ENCODE results near the gene CSTPP1.

DNA sequence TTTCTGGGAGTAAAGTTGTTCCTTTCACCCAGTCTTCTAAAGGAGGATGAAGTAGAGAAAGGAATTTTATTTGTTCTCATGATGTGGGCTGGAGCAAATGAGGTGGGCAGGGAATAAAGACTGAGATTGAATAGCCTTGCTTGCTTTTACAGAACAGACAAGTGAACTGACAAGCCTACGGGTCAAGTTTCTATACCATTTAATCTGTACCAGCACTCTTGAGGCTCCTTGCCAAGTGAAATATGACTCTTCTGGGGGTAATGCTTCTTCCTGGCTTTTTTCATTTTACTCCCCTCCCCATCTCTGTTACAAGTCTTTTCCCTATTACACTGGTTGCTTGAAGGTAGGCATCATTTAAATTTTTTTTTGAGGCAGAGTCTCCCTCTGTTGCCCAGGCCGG, 54.8 kb downstream of the CSTPP1 start:
- TF ChIP-seq, protein P1, sequence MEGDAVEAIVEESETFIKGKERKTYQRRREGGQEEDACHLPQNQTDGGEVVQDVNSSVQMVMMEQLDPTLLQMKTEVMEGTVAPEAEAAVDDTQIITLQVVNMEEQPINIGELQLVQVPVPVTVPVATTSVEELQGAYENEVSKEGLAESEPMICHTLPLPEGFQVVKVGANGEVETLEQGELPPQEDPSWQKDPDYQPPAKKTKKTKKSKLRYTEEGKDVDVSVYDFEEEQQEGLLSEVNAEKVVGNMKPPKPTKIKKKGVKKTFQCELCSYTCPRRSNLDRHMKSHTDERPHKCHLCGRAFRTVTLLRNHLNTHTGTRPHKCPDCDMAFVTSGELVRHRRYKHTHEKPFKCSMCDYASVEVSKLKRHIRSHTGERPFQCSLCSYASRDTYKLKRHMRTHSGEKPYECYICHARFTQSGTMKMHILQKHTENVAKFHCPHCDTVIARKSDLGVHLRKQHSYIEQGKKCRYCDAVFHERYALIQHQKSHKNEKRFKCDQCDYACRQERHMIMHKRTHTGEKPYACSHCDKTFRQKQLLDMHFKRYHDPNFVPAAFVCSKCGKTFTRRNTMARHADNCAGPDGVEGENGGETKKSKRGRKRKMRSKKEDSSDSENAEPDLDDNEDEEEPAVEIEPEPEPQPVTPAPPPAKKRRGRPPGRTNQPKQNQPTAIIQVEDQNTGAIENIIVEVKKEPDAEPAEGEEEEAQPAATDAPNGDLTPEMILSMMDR (IDR thresholded peaks at IDR 0.05; ENCODE audit: insufficient read depth, low read length) = no peak
- TF ChIP-seq POLR2AphosphoS5 (IDR thresholded peaks at IDR 0.05; ENCODE audit: low read depth) (no peak), GABPA (IDR thresholded peaks at IDR 0.05; ENCODE audit: low read depth) (no peak)
- TF ChIP-seq, protein P2, sequence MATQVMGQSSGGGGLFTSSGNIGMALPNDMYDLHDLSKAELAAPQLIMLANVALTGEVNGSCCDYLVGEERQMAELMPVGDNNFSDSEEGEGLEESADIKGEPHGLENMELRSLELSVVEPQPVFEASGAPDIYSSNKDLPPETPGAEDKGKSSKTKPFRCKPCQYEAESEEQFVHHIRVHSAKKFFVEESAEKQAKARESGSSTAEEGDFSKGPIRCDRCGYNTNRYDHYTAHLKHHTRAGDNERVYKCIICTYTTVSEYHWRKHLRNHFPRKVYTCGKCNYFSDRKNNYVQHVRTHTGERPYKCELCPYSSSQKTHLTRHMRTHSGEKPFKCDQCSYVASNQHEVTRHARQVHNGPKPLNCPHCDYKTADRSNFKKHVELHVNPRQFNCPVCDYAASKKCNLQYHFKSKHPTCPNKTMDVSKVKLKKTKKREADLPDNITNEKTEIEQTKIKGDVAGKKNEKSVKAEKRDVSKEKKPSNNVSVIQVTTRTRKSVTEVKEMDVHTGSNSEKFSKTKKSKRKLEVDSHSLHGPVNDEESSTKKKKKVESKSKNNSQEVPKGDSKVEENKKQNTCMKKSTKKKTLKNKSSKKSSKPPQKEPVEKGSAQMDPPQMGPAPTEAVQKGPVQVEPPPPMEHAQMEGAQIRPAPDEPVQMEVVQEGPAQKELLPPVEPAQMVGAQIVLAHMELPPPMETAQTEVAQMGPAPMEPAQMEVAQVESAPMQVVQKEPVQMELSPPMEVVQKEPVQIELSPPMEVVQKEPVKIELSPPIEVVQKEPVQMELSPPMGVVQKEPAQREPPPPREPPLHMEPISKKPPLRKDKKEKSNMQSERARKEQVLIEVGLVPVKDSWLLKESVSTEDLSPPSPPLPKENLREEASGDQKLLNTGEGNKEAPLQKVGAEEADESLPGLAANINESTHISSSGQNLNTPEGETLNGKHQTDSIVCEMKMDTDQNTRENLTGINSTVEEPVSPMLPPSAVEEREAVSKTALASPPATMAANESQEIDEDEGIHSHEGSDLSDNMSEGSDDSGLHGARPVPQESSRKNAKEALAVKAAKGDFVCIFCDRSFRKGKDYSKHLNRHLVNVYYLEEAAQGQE (IDR thresholded peaks at IDR 0.05; ENCODE audit: insufficient replicate concordance, low read depth) = no peak

All from HL-60 (cell line).